ENCODE measurements around the gene OSBP2. TPM values are rescaled to one million over a fixed set of nuclear protein-coding genes. Genes with fewer than 3 reads are reported as not detected.

OSBP2 gene
- total RNA-seq, 1 donor from 2014 or later = 3.1 TPM

GRCh38 chr22:30889996-30890480, 195.4 kb downstream of the OSBP2 start:
- Histone ChIP-seq H3K36me3 (peaks cover 9% of the 10 kb centered on the region), H3K9me3 (no peaks in the 10 kb centered on the region), H3K27ac (no peak overlapping the region), H3K27me3 (ENCODE audit: low read depth) (no peaks in the 10 kb centered on the region), H3K4me3 (no peak overlapping the region), H3K4me1 (no peaks in the 10 kb centered on the region)
- DNase-seq (no peak), ATAC-seq (no peak)
- no peak for TF ChIP-seq CTCF (IDR thresholded peaks at IDR 0.05)
- intact Hi-C loops (cut with DNase I) = no loop called here

GRCh38 chr22:30890686-30891442, 196.2 kb downstream of the OSBP2 start:
- intact Hi-C loops (cut with DNase I) = no loop called here
- no peak overlapping the region for H3K27ac ChIP-seq
- H3K36me3 ChIP-seq = peaks cover 9% of the 10 kb centered on the region
- TF ChIP-seq CTCF (IDR thresholded peaks at IDR 0.05) = peak; percentile 76
- H3K27me3 ChIP-seq (ENCODE audit: low read depth) = no peaks in the 10 kb centered on the region
- peak; percentile 59 to 61 for ATAC-seq
- H3K4me3 ChIP-seq = no peak overlapping the region
- H3K9me3 ChIP-seq = no peaks in the 10 kb centered on the region
- no peaks in the 10 kb centered on the region for H3K4me1 ChIP-seq
- DNase-seq = no peak

GRCh38 chr22:30891443-30891755, 196.7 kb downstream of the OSBP2 start:
- no peak for ATAC-seq
- H3K27ac ChIP-seq = no peak overlapping the region
- H3K4me3 ChIP-seq = no peak overlapping the region
- intact Hi-C loops (cut with DNase I) = no loop called here
- H3K4me1 ChIP-seq = no peaks in the 10 kb centered on the region
- H3K27me3 ChIP-seq (ENCODE audit: low read depth) = no peaks in the 10 kb centered on the region
- TF ChIP-seq CTCF (IDR thresholded peaks at IDR 0.05) = no peak
- no peaks in the 10 kb centered on the region for H3K9me3 ChIP-seq
- peaks cover 9% of the 10 kb centered on the region for H3K36me3 ChIP-seq
- no peak for DNase-seq

GRCh38 chr22:30891781-30892180, 197.1 kb downstream of the OSBP2 start:
- no peak for TF ChIP-seq CTCF (IDR thresholded peaks at IDR 0.05)
- no peaks in the 10 kb centered on the region for H3K4me1 ChIP-seq
- ATAC-seq = no peak
- no peaks in the 10 kb centered on the region for H3K9me3 ChIP-seq
- intact Hi-C loops (cut with DNase I) = no loop called here
- no peak for DNase-seq
- H3K27me3 ChIP-seq (ENCODE audit: low read depth) = no peaks in the 10 kb centered on the region
- no peak overlapping the region for H3K4me3 ChIP-seq
- H3K27ac ChIP-seq = no peak overlapping the region
- H3K36me3 ChIP-seq = peaks cover 9% of the 10 kb centered on the region

- Histone ChIP-seq H3K4me3 (no peak overlapping the region), H3K27ac (no peak overlapping the region), H3K36me3 (peaks cover 9% of the 10 kb centered on the region), H3K9me3 (no peaks in the 10 kb centered on the region), H3K27me3 (ENCODE audit: low read depth) (no peaks in the 10 kb centered on the region), H3K4me1 (no peaks in the 10 kb centered on the region)
- ATAC-seq = no peak
- intact Hi-C loops (cut with DNase I) = no loop called here
- DNase-seq = no peak
- no peak for TF ChIP-seq CTCF (IDR thresholded peaks at IDR 0.05)
Observed at GRCh38 chr22:30892286-30892685, 197.6 kb downstream of the OSBP2 start.
